NCI-H510A treated with DMSO at 0.1 percent for 48 hours (cell line): ENCODE results near the gene GJD3.

Experiments
- DNase-seq: peaks from one replicate; lab custom pipeline; 2025; lab: John Stamatoyannopoulos, UW

Gene GJD3

GRCh38 chr17:40322358-40323315 lies 41.9 kb downstream of the GJD3 start:
- peak; percentile 29 for DNase-seq

- DNase-seq = no peak
Observed at GRCh38 chr17:40321961-40322357, 42.6 kb downstream of the GJD3 start.

GRCh38 chr17:40321524-40321929 lies 43.0 kb downstream of the GJD3 start:
- DNase-seq = no peak

GRCh38 chr17:40320756-40321523 lies 43.6 kb downstream of the GJD3 start:
- DNase-seq = no peak

GRCh38 chr17:40319651-40320540 lies 44.6 kb downstream of the GJD3 start:
- no peak for DNase-seq

- DNase-seq = no peak
Observed at GRCh38 chr17:40318830-40319391, 45.6 kb downstream of the GJD3 start.

GRCh38 chr17:40317880-40318829 lies 46.4 kb downstream of the GJD3 start:
- peak; percentile 87 for DNase-seq

GRCh38 chr17:40317345-40317873 lies 47.1 kb downstream of the GJD3 start:
- DNase-seq = peak; percentile 59

GRCh38 chr17:40316571-40317344 lies 47.8 kb downstream of the GJD3 start:
- peak; percentile 51 for DNase-seq

- peak; percentile 46 for DNase-seq
Observed at GRCh38 chr17:40315678-40316570, 48.6 kb downstream of the GJD3 start.

- DNase-seq = no peak
Observed at GRCh38 chr17:40315206-40315605, 49.3 kb downstream of the GJD3 start.

- DNase-seq = peak; percentile 85
Observed at GRCh38 chr17:40314584-40314956, 50.0 kb downstream of the GJD3 start.

- DNase-seq = peak; percentile 93
Observed at GRCh38 chr17:40313668-40314583, 50.6 kb downstream of the GJD3 start.
